GM19240 (cell line): ENCODE data around the gene LRP10.
"Not testable (repeated sequence)": the region's sequence is repeated elsewhere in the genome, so short reads cannot be mapped to it uniquely, and the experiment has no call there.

Experiments used
- DNase-seq: peaks from one replicate; pipeline ENCODE4 v3.0.0; 2011; ENCODE audit warnings: low spot score; ENCODE audit not compliant: insufficient read length

Gene LRP10

GRCh38 chr14:22843123-22843925, 28.2 kb upstream of the LRP10 start:
- no peak for DNase-seq

DNA sequence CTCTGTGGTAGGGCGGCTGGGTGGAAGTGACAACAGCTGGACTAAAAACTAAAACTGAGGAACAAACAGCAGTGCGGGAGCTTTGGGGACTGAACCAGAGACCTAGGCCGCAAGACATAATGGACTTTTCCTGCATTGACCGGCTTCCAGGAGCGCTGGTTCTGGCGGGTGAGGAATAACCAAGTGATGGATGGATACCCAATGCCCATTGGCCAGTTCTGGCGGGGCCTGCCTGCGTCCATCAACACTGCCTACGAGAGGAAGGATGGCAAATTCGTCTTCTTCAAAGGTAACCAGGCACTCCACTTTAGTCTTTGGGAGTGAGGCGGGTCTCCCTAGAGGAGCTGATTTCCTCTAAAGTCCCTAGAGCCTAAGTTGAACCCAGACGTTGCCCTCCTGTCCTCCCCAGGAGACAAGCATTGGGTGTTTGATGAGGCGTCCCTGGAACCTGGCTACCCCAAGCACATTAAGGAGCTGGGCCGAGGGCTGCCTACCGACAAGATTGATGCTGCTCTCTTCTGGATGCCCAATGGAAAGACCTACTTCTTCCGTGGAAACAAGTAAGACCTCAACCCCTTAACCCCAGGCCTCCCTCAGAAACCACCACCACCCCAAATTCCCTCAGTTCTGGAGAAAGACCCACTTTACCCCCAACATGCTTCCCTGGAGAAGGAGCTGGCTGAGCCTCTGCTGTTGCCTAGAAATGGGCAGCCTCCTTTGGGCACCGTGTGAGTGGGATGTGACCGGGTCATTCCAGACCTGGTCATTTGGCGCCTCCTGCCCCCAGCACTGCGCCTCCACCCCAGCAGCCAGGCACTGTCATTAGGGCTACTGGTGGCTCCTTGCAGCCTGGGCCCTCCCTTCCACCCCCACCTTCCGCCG, 27.1 kb upstream of the LRP10 start:
- no peak for DNase-seq

GRCh38 chr14:22845103-22845394, 26.5 kb upstream of the LRP10 start:
- DNase-seq: no peak

DNA sequence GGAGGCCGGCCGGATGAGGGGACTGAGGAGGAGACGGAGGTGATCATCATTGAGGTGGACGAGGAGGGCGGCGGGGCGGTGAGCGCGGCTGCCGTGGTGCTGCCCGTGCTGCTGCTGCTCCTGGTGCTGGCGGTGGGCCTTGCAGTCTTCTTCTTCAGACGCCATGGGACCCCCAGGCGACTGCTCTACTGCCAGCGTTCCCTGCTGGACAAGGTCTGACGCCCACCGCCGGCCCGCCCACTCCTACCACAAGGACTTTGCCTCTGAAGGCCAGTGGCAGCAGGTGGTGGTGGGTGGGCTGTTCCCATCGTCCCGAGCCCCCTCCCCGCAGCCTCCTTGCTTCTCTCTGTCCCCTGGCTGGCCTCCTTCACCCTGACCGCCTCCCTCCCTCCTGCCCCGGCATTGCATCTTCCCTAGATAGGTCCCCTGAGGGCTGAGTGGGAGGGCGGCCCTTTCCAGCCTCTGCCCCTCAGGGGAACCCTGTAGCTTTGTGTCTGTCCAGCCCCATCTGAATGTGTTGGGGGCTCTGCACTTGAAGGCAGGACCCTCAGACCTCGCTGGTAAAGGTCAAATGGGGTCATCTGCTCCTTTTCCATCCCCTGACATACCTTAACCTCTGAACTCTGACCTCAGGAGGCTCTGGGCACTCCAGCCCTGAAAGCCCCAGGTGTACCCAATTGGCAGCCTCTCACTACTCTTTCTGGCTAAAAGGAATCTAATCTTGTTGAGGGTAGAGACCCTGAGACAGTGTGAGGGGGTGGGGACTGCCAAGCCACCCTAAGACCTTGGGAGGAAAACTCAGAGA, 25.5 kb upstream of the LRP10 start:
- DNase-seq: no peak

DNA sequence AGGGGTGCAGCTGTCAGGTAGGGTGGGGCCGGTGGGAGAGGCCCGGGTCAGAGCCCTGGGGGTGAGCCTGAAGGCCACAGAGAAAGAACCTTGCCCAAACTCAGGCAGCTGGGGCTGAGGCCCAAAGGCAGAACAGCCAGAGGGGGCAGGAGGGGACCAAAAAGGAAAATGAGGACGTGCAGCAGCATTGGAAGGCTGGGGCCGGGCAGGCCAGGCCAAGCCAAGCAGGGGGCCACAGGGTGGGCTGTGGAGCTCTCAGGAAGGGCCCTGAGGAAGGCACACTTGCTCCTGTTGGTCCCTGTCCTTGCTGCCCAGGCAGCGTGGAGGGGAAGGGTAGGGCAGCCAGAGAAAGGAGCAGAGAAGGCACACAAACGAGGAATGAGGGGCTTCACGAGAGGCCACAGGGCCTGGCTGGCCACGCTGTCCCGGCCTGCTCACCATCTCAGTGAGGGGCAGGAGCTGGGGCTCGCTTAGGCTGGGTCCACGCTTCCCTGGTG, 24.7 kb upstream of the LRP10 start:
- DNase-seq: no peak

GRCh38 chr14:22847661-22848341, 23.7 kb upstream of the LRP10 start:
- DNase-seq: no peak

DNA sequence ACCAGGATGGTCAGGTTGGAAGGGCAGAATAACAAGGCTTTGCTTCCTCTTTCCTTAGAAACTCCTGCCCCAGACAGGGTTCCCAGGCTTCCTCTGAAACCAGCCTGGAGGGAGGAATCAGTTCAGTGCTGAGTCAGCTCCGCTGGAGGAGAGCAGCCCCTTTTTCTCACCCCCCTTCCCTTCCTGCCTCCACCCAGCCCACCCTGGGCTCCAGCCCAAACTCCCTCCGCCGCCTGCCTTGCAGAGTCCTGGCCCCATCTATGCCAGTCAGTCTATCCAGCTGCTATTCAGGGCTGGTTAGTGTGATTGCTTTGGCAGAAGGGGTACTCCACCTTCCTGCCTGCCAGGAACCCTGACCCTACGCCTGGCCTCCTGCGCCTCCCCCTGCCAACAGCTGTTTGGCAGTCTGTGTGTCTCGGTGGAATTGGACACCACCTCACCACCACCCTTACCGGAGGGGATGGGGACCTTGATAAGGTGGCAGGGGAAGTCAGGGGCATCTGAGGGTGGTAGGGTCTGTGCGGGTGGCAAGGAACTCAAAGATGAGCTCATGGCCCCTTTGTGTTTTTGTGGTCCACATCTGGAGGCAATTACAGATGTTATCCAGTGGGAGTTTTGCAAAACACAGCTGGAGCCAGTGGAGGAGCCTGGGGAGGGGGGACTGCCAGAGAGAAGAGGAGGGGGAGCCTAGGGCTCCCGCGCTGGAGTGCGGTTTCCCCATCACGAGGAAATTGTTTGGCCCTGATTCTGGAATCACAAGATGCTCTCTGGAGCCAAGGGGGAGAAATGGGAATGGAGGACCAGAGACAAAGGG, 23.0 kb upstream of the LRP10 start:
- no peak for DNase-seq

GRCh38 chr14:22849212-22849819, 22.2 kb upstream of the LRP10 start:
- DNase-seq: no peak

DNA sequence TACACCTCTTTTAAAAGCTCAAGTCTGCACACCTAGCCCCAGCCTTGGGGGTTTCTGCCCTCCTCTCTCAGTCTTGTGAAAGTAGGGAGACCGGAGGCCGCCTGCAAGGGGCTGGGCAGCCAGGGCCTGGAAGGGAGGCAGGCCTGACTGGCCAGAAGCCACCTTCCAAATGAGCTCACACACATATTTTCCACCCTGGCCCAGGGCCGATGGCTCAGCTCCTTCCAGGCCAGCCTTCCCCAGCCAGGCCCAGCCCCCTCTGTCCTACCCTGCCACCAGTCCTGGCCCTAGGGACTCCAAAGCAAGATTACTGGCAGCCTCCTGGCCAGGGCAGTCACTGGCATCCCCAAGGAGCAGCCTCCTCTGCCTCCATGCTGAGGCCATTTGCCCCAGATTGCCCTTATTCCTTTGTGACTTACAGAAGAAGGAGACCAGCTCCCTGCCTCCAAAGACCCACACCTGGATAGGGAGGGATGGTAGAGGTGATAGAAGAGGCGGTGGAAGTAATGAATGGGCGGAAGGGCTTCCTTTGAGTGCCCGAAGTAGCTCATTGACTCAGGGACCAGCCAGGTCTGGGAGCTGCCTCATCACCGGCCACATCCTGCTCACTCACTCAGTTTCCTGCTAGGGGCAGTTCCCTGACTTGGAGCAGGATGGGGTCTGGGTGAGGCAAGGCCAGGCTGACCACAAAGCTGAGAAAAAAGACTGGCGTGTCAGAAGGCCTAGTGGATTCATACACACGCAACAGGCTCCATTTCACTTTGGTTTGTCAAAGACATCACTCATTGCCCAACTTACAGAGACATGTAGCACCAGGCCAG, 20.4 kb upstream of the LRP10 start:
- DNase-seq: no peak

DNA sequence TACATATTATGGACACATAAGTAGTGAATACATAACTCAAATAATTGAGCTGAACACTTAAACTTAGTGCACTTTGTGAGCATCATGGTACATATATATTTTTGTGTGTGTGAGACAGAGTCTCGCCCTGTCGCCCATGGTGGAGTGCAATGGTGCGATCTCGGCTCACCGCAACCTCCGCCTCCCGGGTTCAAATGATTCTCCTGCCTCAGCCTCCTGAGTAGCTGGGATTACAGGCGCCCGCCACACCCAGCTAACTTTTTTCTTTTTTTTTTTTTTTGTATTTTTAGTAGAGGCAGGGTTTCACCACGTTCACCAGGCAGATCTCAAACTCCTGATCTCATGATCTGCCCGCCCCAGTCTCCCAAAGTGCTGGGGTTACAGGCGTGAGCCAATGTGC, 19.4 kb upstream of the LRP10 start:
- DNase-seq: not testable (repeated sequence)

DNA sequence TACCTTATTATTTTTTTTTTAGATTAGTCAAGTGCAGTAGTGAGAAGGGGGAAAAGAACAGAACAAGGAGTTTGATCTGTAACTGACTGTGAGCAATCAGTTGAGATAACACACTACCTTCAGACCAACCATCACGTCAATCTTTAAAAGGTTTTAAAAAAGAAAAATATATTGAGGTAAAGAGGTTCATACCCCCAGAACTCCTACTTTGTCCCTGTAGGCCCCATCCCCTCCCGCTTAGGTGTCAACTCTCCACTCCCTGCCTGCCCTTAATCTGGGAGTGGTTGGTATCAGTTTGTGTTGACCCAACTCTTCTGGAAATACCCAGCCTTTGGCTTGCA, 19.0 kb upstream of the LRP10 start:
- DNase-seq: no peak

DNA sequence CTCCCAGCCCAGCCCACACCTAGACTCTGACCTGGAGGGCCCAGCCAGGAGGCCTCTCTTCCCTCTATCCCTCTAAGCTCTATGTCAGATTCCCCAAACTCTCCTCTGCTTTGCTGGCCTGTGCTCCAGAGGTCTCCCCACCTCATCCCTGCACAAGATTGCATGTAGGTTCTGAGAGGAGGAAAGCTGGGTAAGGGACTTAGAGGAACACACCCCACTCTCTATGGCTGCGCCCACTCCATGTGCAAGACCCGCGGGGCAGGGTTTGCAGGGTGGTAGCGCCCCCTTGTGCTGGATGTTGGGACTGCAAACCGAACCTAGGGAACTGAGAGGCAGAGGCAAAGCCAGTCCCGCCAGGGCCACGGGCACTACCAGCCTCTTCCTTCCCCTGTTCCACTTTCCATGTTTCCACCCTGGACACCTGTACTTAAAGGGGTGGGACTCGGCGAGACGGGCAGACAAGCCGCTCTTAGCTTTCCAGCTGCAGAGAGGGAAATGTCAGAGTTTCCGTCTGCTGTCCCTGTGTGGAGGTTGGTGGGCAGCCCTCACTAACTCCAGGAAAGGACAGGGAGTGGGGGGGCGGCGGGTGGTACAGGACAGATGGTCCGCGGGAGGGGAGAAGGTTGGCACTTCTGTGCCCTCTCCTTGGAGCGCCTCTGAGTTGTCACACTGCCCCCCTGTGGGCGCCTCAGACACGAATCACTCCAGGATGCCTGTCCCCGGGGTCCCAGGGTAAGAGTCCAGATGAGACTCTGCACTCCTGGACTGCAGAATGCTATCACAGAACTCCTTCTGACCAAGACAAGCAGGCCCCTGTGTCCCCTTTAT, 18.4 kb upstream of the LRP10 start:
- DNase-seq: peak; percentile 77

GRCh38 chr14:22854296-22854695, 17.2 kb upstream of the LRP10 start:
- not testable (repeated sequence) for DNase-seq

GRCh38 chr14:22854963-22855724, 16.4 kb upstream of the LRP10 start:
- DNase-seq: no peak

DNA sequence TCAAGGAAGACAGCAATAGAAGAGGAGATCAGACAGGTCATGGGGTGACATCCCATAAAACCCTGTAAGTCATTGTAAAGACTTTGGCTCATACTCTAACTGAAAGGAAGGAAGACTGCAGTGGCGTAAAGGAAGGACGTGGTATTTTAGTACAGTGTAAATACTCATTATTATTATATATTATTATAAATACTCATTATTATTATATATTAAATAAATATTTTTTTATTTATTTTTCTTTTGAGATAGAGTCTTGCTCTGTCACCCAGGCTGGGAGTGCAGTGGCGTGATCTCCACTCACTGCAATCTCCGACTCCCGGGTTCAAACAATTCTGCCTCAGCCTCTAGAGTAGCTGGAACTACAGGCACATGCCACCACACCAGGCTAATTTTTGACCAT, 15.1 kb upstream of the LRP10 start:
- no peak for DNase-seq

DNA sequence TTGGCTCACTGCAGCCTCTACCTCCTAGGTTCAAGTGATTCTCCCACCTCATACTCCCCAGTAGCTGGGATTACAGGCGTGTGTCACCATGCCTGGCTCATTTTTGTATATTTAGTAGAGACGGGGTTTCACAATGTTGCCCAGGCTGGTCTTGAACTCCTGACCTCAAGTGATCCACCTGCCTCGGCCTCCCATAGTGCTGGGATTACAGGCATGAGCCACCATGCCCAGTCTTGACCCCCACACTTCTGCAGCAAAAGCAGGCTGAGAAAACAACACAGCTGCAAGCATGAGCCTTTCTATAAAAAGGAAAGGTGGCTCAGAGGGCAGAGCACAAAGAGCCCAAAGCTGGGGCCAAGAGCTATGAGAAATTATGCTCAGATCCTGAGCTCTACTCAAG, 11.2 kb upstream of the LRP10 start:
- DNase-seq: not testable (repeated sequence)

DNA sequence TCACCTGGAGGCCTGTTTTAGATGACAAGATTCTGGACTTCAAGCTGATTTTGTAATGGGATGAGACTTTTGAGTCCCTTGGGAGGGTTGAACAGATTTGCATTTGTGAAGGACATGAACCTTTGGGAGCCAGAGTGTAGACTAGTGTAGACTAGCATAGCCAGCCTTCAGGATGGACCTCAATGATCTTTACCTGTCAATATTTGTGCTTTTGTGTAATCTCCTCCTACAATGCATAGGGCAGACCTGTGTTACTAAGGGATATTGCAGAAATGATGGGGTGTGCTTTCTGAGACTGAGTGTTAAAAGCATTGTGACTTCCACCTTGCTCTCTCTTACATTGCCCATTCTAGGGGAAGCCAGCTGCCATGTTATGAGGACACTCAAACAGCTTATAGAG, 9.9 kb upstream of the LRP10 start:
- no peak for DNase-seq

GRCh38 chr14:22864979-22865378, 6.6 kb upstream of the LRP10 start:
- no peak for DNase-seq
